ENCODE results near the gene S100A13.

Gene S100A13

DNA sequence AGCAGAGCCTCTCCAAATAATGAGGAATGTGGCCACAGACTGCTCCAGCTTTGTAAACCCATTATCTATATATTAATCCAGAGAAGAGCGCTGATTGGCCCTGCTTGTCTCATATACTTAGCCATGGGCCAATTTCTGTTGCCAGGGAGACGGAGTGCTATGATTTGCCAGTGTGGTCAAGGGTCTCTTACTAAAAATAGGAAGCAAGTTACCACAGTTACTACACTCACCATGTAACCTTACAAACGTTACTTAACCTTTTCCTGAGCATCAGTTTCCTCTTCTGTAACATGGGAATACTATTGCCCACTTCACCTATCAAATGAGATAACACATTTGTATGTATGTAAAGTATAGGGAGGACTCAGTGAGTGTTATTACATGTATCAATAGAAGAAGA lies 54.0 kb downstream of the S100A13 start:
- Histone ChIP-seq H3K9ac (ENCODE audit: low read depth, low read length) (no peak overlapping the region), H3K4me3 (ENCODE audit: low read depth, low read length) (no peak overlapping the region), H3K36me3 (ENCODE audit: control insufficient read depth, insufficient read depth, low read length) (no peaks in the 10 kb centered on the region), H3K9me3 (ENCODE audit: control insufficient read depth, insufficient read depth, low read length) (no peaks in the 10 kb centered on the region), H3K4me1 (ENCODE audit: control insufficient read depth, insufficient read depth, low read length) (peaks cover 6% of the 10 kb centered on the region), H3K27me3 (ENCODE audit: control insufficient read depth, insufficient read depth, low read length) (no peaks in the 10 kb centered on the region)

DNA sequence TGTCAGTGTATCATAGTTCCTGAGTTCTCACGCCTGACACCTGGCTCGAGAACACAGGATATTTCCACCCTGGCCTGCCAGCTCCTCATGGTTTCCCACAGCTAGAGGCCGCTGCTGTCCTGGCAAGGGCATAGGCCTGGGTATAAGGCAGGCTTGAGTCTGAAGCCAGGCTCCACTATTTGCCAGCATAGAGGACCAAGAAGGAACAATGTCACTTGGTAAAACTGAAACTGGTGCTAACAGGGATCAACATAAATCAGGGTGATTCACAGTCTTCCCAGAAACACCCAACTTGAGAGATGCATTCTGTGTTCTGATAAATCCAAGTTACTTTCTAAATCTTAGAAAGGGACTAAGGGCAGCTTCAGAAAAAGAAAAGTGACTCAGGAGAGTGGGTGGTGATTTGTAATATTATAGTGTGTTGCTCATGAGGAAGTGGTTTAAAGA lies 54.7 kb downstream of the S100A13 start:
- Histone ChIP-seq H3K36me3 (ENCODE audit: control insufficient read depth, insufficient read depth, low read length) (no peaks in the 10 kb centered on the region), H3K27me3 (ENCODE audit: control insufficient read depth, insufficient read depth, low read length) (no peaks in the 10 kb centered on the region), H3K4me3 (ENCODE audit: low read depth, low read length) (no peak overlapping the region), H3K4me1 (ENCODE audit: control insufficient read depth, insufficient read depth, low read length) (peaks cover 10% of the 10 kb centered on the region), H3K9me3 (ENCODE audit: control insufficient read depth, insufficient read depth, low read length) (no peaks in the 10 kb centered on the region), H3K9ac (ENCODE audit: low read depth, low read length) (no peak overlapping the region)

GRCh38 chr1:153571706-153572105 lies 55.6 kb downstream of the S100A13 start:
- no peak overlapping the region for H3K4me3 ChIP-seq (ENCODE audit: low read depth, low read length)
- no peaks in the 10 kb centered on the region for H3K27me3 ChIP-seq (ENCODE audit: control insufficient read depth, insufficient read depth, low read length)
- peaks cover 16% of the 10 kb centered on the region for H3K4me1 ChIP-seq (ENCODE audit: control insufficient read depth, insufficient read depth, low read length)
- no peaks in the 10 kb centered on the region for H3K9me3 ChIP-seq (ENCODE audit: control insufficient read depth, insufficient read depth, low read length)
- H3K36me3 ChIP-seq (ENCODE audit: control insufficient read depth, insufficient read depth, low read length) = no peaks in the 10 kb centered on the region
- H3K9ac ChIP-seq (ENCODE audit: low read depth, low read length) = no peak overlapping the region

DNA sequence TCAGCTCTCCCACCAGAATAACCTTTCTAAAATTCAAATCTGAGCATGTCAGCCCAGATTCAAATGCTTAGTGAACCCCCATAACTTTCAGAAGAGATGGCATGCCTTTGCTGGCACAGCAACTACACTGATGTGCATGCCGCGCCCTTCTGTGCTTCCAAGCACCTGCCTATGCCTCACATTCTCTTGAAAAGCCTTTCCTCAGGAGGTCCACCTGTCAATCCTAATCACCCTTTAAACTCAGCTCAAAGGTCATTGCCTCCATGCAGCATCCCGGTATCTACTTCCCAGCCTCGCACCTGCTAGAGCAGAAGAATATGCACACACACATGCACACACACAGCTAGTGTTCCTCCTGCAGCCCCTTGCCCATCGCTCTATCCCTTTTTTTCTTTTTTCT lies 56.4 kb downstream of the S100A13 start:
- Histone ChIP-seq H3K9ac (ENCODE audit: low read depth, low read length) (no peak overlapping the region), H3K36me3 (ENCODE audit: control insufficient read depth, insufficient read depth, low read length) (no peaks in the 10 kb centered on the region), H3K4me1 (ENCODE audit: control insufficient read depth, insufficient read depth, low read length) (peaks cover 20% of the 10 kb centered on the region), H3K4me3 (ENCODE audit: low read depth, low read length) (no peak overlapping the region), H3K27me3 (ENCODE audit: control insufficient read depth, insufficient read depth, low read length) (no peaks in the 10 kb centered on the region), H3K9me3 (ENCODE audit: control insufficient read depth, insufficient read depth, low read length) (no peaks in the 10 kb centered on the region)

- Histone ChIP-seq H3K4me1 (ENCODE audit: control insufficient read depth, insufficient read depth, low read length) (peaks cover 21% of the 10 kb centered on the region), H3K27me3 (ENCODE audit: control insufficient read depth, insufficient read depth, low read length) (no peaks in the 10 kb centered on the region), H3K36me3 (ENCODE audit: control insufficient read depth, insufficient read depth, low read length) (no peaks in the 10 kb centered on the region), H3K9ac (ENCODE audit: low read depth, low read length) (no peak overlapping the region), H3K4me3 (ENCODE audit: low read depth, low read length) (no peak overlapping the region), H3K9me3 (ENCODE audit: control insufficient read depth, insufficient read depth, low read length) (no peaks in the 10 kb centered on the region)
Observed at GRCh38 chr1:153569465-153569864, 57.8 kb downstream of the S100A13 start.
